ENCODE results near the gene EPHB1.
"Not testable (repeated sequence)": the region's sequence is repeated elsewhere in the genome, so short reads cannot be mapped to it uniquely, and the experiment has no call there.

EPHB1 gene

DNA sequence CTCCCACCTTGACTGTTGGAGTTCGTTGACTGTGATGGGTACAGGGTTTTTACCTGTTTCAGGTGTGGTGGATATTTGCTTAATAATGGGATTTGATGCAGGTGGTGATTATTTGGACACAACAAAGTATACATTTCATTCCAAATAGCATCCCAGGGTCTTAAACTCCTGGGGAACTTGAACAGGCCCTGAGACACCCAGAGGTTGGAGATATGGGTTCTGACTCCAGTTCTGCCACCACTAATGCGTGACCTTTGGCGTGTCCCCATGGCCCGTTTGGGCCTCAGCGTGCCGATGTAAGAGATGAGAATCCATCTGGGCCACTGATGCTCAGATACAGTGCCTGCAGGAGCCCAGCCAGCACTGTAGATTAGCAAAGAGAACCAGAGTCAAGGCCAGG is 264.5 kb downstream of the EPHB1 start:
- no peak for DNase-seq
- H3K23ac ChIP-seq (ENCODE audit: low read length in 2 of 2): no peak overlapping the region
- peak overlapping the region; percentile 7 for H4K91ac ChIP-seq (ENCODE audit: low read length)
- H3K4me3 ChIP-seq (ENCODE audit: insufficient read depth in 1 of 2, low read depth in 1 of 2, low read length in 2 of 2): no peak overlapping the region
- no peak overlapping the region for H3K9ac ChIP-seq (ENCODE audit: low read length)
- H2BK15ac ChIP-seq (ENCODE audit: low read depth, poor library complexity, severe bottlenecking): no peak overlapping the region
- no peak overlapping the region for H2BK12ac ChIP-seq (ENCODE audit: low read length in 2 of 2)
- H4K8ac ChIP-seq (ENCODE audit: low read length): peak overlapping the region; percentile 49
- no peaks in the 10 kb centered on the region for H3K36me3 ChIP-seq (ENCODE audit: control insufficient read depth in 1 of 2, insufficient read depth in 2 of 2, low read depth in 1 of 2, low read length in 2 of 2)
- no peak overlapping the region for H2AFZ ChIP-seq (ENCODE audit: low read depth, low read length)
- H3K14ac ChIP-seq (ENCODE audit: low read length in 2 of 2): no peak overlapping the region
- H2AK5ac ChIP-seq (ENCODE audit: low read length, severe bottlenecking): no peak overlapping the region
- WGBS: 74% methylated on average over 6 of the region's 6 CpGs
- H3K4me2 ChIP-seq (ENCODE audit: low read length, poor library complexity, severe bottlenecking): no peak overlapping the region
- no peak overlapping the region for H2BK120ac ChIP-seq (ENCODE audit: low read depth, low read length)
- no peaks in the 10 kb centered on the region for H3K79me1 ChIP-seq (replicated peaks; ENCODE audit: low read length, poor library complexity, severe bottlenecking)
- H3K4ac ChIP-seq (ENCODE audit: low read depth in 1 of 2, low read length in 2 of 2): no peak overlapping the region
- no peak overlapping the region for H3K27ac ChIP-seq (ENCODE audit: low read length, poor library complexity, severe bottlenecking)
- no peak overlapping the region for H3K18ac ChIP-seq (ENCODE audit: low read depth in 1 of 2, low read length in 2 of 2)
- no peaks in the 10 kb centered on the region for H3K4me1 ChIP-seq (ENCODE audit: control insufficient read depth, insufficient read depth, low read depth, low read length)
- no peak overlapping the region for H2BK5ac ChIP-seq (ENCODE audit: low read depth, low read length, poor library complexity, severe bottlenecking)
- no peaks in the 10 kb centered on the region for H3K27me3 ChIP-seq (ENCODE audit: control insufficient read depth in 1 of 2, insufficient read depth in 1 of 2, low read length in 2 of 2)
- H3K9me3 ChIP-seq (ENCODE audit: control insufficient read depth, low read length): no peaks in the 10 kb centered on the region

DNA sequence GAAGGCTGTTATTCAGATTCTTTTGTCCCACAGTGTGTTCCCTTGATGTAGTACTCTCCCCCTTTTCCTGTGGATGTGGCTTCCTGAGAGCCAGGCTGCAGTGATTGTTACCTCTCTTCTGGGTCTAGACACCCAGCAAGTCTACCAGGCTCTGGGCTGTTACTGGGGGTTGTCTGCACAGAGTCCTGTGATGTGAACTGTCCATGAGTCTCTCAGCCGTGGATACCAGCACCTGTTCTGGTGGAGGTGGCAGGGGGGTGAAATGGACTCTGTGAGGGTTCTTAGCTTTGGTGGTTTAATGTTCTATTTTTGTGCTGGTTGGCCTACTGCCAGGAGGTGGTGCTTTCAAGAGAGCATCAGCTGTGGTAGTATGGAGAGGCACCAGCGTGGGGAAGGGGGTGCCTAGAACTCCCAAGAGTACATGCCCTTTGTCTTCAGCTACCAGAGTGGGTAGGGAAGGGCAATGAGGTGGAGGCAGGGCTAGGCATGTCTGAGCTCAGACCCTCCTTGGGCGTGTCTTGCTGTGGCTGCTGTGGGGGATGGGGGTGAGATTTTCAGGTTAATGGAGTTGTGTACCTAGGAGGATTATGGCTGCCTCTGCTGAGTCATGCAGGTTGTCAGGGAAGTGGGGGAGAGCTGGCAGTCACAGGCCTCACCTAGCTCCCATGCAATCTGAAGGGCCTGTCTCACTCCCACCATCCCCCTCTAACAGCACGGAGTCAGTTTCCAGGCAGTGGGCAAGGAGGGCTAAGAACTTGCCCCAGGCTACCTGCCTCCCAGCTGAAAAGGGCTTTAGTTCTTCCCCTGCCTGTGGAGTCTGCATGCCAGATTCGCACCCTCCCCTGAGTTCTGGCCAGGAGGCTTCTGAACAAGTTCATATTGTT is 272.0 kb downstream of the EPHB1 start:
- WGBS: 67% methylated on average over 5 of the region's 5 CpGs

DNA sequence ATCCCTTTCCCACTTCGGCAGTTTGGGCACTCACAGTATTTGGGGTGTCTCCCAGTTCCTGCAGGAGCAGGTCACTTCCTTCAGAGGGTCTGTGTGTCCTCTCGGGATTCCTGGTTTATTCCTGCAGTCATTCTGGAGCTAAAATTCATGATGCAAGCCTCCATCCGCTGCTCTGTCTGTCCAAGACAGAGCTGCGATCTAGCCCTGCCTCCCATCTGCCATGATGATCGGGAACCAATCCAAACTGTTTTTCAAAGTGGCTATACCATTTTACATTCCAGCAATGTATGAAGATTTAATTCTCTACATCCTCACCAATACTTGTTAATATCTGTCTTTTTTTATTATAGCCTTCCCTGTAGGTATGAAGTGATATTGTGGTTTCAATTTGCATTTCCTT is 273.0 kb downstream of the EPHB1 start:
- Histone ChIP-seq H3K36me3 (ENCODE audit: control insufficient read depth in 1 of 2, insufficient read depth in 2 of 2, low read depth in 1 of 2, low read length in 2 of 2) (no peaks in the 10 kb centered on the region), H3K9me3 (ENCODE audit: control insufficient read depth, low read length) (peaks cover 4% of the 10 kb centered on the region), H3K9ac (ENCODE audit: low read length) (no peak overlapping the region), H4K8ac (ENCODE audit: low read length) (no peak overlapping the region), H3K27ac (ENCODE audit: low read length, poor library complexity, severe bottlenecking) (no peak overlapping the region), H3K23ac (ENCODE audit: low read length in 2 of 2) (no peak overlapping the region), H2BK12ac (ENCODE audit: low read length in 2 of 2) (no peak overlapping the region), H4K91ac (ENCODE audit: low read length) (no peak overlapping the region), H2AFZ (ENCODE audit: low read depth, low read length) (no peak overlapping the region), H3K27me3 (ENCODE audit: control insufficient read depth in 1 of 2, insufficient read depth in 1 of 2, low read length in 2 of 2) (no peaks in the 10 kb centered on the region), H2AK5ac (ENCODE audit: low read length, severe bottlenecking) (no peak overlapping the region), H2BK15ac (ENCODE audit: low read depth, poor library complexity, severe bottlenecking) (no peak overlapping the region), H3K4me1 (ENCODE audit: control insufficient read depth, insufficient read depth, low read depth, low read length) (no peaks in the 10 kb centered on the region), H3K4ac (ENCODE audit: low read depth in 1 of 2, low read length in 2 of 2) (no peak overlapping the region), H2BK5ac (ENCODE audit: low read depth, low read length, poor library complexity, severe bottlenecking) (no peak overlapping the region), H3K4me2 (ENCODE audit: low read length, poor library complexity, severe bottlenecking) (no peak overlapping the region), H3K4me3 (ENCODE audit: insufficient read depth in 1 of 2, low read depth in 1 of 2, low read length in 2 of 2) (no peak overlapping the region), H3K18ac (ENCODE audit: low read depth in 1 of 2, low read length in 2 of 2) (no peak overlapping the region), H2BK120ac (ENCODE audit: low read depth, low read length) (no peak overlapping the region), H3K79me1 (replicated peaks; ENCODE audit: low read length, poor library complexity, severe bottlenecking) (no peaks in the 10 kb centered on the region), H3K14ac (ENCODE audit: low read length in 2 of 2) (no peak overlapping the region)
- DNase-seq: no peak
- WGBS: 84% methylated on average over 5 of the region's 5 CpGs

More for the DNA sequence above, 272.0 kb downstream of the EPHB1 start:
- H3K79me1 ChIP-seq (replicated peaks; ENCODE audit: low read length, poor library complexity, severe bottlenecking); H3K23ac ChIP-seq (ENCODE audit: low read length in 2 of 2); H3K4me1 ChIP-seq (ENCODE audit: control insufficient read depth, insufficient read depth, low read depth, low read length); H2BK15ac ChIP-seq (ENCODE audit: low read depth, poor library complexity, severe bottlenecking); H3K36me3 ChIP-seq (ENCODE audit: control insufficient read depth in 1 of 2, insufficient read depth in 2 of 2, low read depth in 1 of 2, low read length in 2 of 2); H2AFZ ChIP-seq (ENCODE audit: low read depth, low read length); H4K91ac ChIP-seq (ENCODE audit: low read length); H3K14ac ChIP-seq (ENCODE audit: low read length in 2 of 2); H3K27ac ChIP-seq (ENCODE audit: low read length, poor library complexity, severe bottlenecking); H2BK5ac ChIP-seq (ENCODE audit: low read depth, low read length, poor library complexity, severe bottlenecking); H3K4me2 ChIP-seq (ENCODE audit: low read length, poor library complexity, severe bottlenecking); H3K9ac ChIP-seq (ENCODE audit: low read length); DNase-seq; H4K8ac ChIP-seq (ENCODE audit: low read length); H2BK12ac ChIP-seq (ENCODE audit: low read length in 2 of 2); H2BK120ac ChIP-seq (ENCODE audit: low read depth, low read length); H3K27me3 ChIP-seq (ENCODE audit: control insufficient read depth in 1 of 2, insufficient read depth in 1 of 2, low read length in 2 of 2); H2AK5ac ChIP-seq (ENCODE audit: low read length, severe bottlenecking); H3K9me3 ChIP-seq (ENCODE audit: control insufficient read depth, low read length); H3K18ac ChIP-seq (ENCODE audit: low read depth in 1 of 2, low read length in 2 of 2); H3K4me3 ChIP-seq (ENCODE audit: insufficient read depth in 1 of 2, low read depth in 1 of 2, low read length in 2 of 2); H3K4ac ChIP-seq (ENCODE audit: low read depth in 1 of 2, low read length in 2 of 2): not testable (repeated sequence)

DNA sequence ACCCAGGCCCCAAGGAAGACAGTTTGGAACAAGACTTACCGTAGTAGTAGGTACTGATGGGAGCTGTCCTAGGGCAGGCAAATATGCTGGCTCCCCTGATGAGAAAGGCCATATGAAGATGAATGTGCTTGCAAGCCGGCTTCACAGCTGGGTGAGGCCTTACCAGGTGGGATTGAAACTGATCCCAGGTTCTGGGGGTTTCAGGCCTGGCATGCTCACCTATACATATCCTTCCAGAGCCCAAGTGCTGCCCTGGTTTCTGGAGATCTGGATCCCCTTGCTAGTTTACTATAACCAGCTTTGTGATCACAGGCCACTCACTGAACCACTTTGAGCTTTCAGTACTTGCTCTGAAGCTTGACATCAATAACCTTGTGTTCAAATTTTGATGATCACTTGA is 274.3 kb downstream of the EPHB1 start:
- H2BK5ac ChIP-seq (ENCODE audit: low read depth, low read length, poor library complexity, severe bottlenecking): no peak overlapping the region
- no peak overlapping the region for H3K27ac ChIP-seq (ENCODE audit: low read length, poor library complexity, severe bottlenecking)
- no peaks in the 10 kb centered on the region for H3K36me3 ChIP-seq (ENCODE audit: control insufficient read depth in 1 of 2, insufficient read depth in 2 of 2, low read depth in 1 of 2, low read length in 2 of 2)
- no peak overlapping the region for H3K9ac ChIP-seq (ENCODE audit: low read length)
- H2BK12ac ChIP-seq (ENCODE audit: low read length in 2 of 2): no peak overlapping the region
- H3K4me1 ChIP-seq (ENCODE audit: control insufficient read depth, insufficient read depth, low read depth, low read length): no peaks in the 10 kb centered on the region
- no peaks in the 10 kb centered on the region for H3K79me1 ChIP-seq (replicated peaks; ENCODE audit: low read length, poor library complexity, severe bottlenecking)
- H3K4ac ChIP-seq (ENCODE audit: low read depth in 1 of 2, low read length in 2 of 2): no peak overlapping the region
- H2AFZ ChIP-seq (ENCODE audit: low read depth, low read length): no peak overlapping the region
- H3K27me3 ChIP-seq (ENCODE audit: control insufficient read depth in 1 of 2, insufficient read depth in 1 of 2, low read length in 2 of 2): no peaks in the 10 kb centered on the region
- WGBS: 67% methylated on average over 2 of the region's 2 CpGs
- H4K8ac ChIP-seq (ENCODE audit: low read length): no peak overlapping the region
- no peak for DNase-seq
- no peak overlapping the region for H4K91ac ChIP-seq (ENCODE audit: low read length)
- no peak overlapping the region for H3K14ac ChIP-seq (ENCODE audit: low read length in 2 of 2)
- H3K9me3 ChIP-seq (ENCODE audit: control insufficient read depth, low read length): peaks cover 6% of the 10 kb centered on the region
- no peak overlapping the region for H3K18ac ChIP-seq (ENCODE audit: low read depth in 1 of 2, low read length in 2 of 2)
- no peak overlapping the region for H2BK15ac ChIP-seq (ENCODE audit: low read depth, poor library complexity, severe bottlenecking)
- H3K23ac ChIP-seq (ENCODE audit: low read length in 2 of 2): no peak overlapping the region
- no peak overlapping the region for H2AK5ac ChIP-seq (ENCODE audit: low read length, severe bottlenecking)
- no peak overlapping the region for H3K4me3 ChIP-seq (ENCODE audit: insufficient read depth in 1 of 2, low read depth in 1 of 2, low read length in 2 of 2)
- H2BK120ac ChIP-seq (ENCODE audit: low read depth, low read length): no peak overlapping the region
- no peak overlapping the region for H3K4me2 ChIP-seq (ENCODE audit: low read length, poor library complexity, severe bottlenecking)
